HepG2 (cell line): ENCODE measurements around the gene CD151. TPM values are rescaled to one million over a fixed set of nuclear protein-coding genes. Genes with fewer than 3 reads are reported as not detected.
A peak's percentile ranks its signal among the peaks of the same experiment; 100 is the strongest.

ENCODE experiments used
- ATAC-seq: fragments of 200-7000 bp; cut with Tn5 transposase; 3 replicates; pipeline ENCODE4 v1.9.1; 2020; ENCODE audit warnings: mild to moderate bottlenecking, moderate library complexity
- BruUV-seq: library from RNA; stranded (reverse); fragments of 400-500 nt; replicated peaks from 2 replicates; lab custom pipeline; 2021; lab: Mats Ljungman, UMichigan
- CTCF ChIA-PET: fragments of 300-600 bp; formaldehyde crosslinking; extraction: SDS; loops from one replicate; lab custom pipeline; 2021; ENCODE audit warnings: low total read pairs, inconsistent platforms, low intra/inter-chr PET ratio; lab: Yijun Ruan, JAX
- POLR2A ChIA-PET: fragments of 350-600 bp; sonication (Branson Sonifier 250); formaldehyde crosslinking; loops from one replicate; lab custom pipeline; 2020; ENCODE audit warnings: antibody characterized with exemption, inconsistent platforms; lab: Yijun Ruan, JAX
- DNase-seq: peaks from one replicate; pipeline ENCODE4 v3.0.0-alpha.2; 2015; ENCODE audit warnings: low spot score
- FAIRE-seq: peaks from 3 replicates; lab custom pipeline; 2011; peaks lifted over from hg19 to GRCh38; lab: Jason Lieb, UNC
- H2AFZ ChIP-seq: one replicate; pipeline ENCODE4 v1.6.1; 2011; ENCODE audit warnings: low read length, inconsistent platforms
- H3K27ac ChIP-seq: fragments of 300-600 bp; 3 replicates; pipeline ENCODE4 v1.8.0; 2011; ENCODE audit warnings: mixed run types, mild to moderate bottlenecking, mixed read lengths, low read length, inconsistent platforms; ENCODE audit not compliant: insufficient read depth; ENCODE audit errors: extremely low read length
- H3K27me3 ChIP-seq, 2 experiments: fragments of 200-600 bp in 1 of 2; 2 replicates in 1 of 2; 3 replicates in 1 of 2; pipeline versions ENCODE4 v1.6.0 to v1.8.0; 2011; ENCODE audit warnings: low read length in 2 of 2, mild to moderate bottlenecking in 2 of 2, moderate library complexity in 2 of 2, inconsistent platforms in 1 of 2; ENCODE audit not compliant: insufficient read depth in 2 of 2, control insufficient read depth in 1 of 2
- H3K36me3 ChIP-seq, 2 experiments: fragments of 200-600 bp in 1 of 2; replicated peaks in 1 of 2; 2 replicates in 1 of 2; 3 replicates in 1 of 2; pipeline versions ENCODE4 v1.5.1 to v1.8.0; 2011; ENCODE audit warnings: low read length in 2 of 2, inconsistent platforms in 1 of 2; ENCODE audit not compliant: insufficient read depth in 2 of 2, control insufficient read depth in 1 of 2
- H3K4me1 ChIP-seq: 2 replicates; pipeline ENCODE4 v1.5.1; 2012; ENCODE audit warnings: low read length, inconsistent platforms; ENCODE audit not compliant: insufficient read depth
- H3K4me2 ChIP-seq: 2 replicates; pipeline ENCODE4 v1.6.0; 2011; ENCODE audit warnings: low read depth, low read length, inconsistent platforms
- H3K4me3 ChIP-seq, 3 experiments: fragments of 200-600 bp in 1 of 3; sonication (generic), shearing (Covaris generic) in 1 of 3; replicated peaks in 1 of 3; 2 replicates each; pipeline ENCODE4 v1.5.1; 2011 to 2016; ENCODE audit warnings: low read length in 3 of 3, inconsistent platforms in 2 of 3, low read depth in 2 of 3, mild to moderate bottlenecking in 2 of 3, control low read depth in 1 of 3, mixed read lengths in 1 of 3; ENCODE audit not compliant: insufficient read depth in 1 of 3
- H3K79me2 ChIP-seq: one replicate; pipeline ENCODE4 v1.6.1; 2011; ENCODE audit warnings: low read length, inconsistent platforms; ENCODE audit not compliant: insufficient read depth
- H3K9ac ChIP-seq: 2 replicates; pipeline ENCODE4 v1.6.0; 2011; ENCODE audit warnings: mild to moderate bottlenecking, low read depth, low read length, inconsistent platforms; ENCODE audit not compliant: insufficient read depth
- H3K9me3 ChIP-seq: 2 replicates; pipeline ENCODE4 v1.5.1; 2012; ENCODE audit warnings: mild to moderate bottlenecking, low read length
- H4K20me1 ChIP-seq: 2 replicates; pipeline ENCODE4 v1.6.0; 2011; ENCODE audit warnings: inconsistent platforms, mild to moderate bottlenecking, low read length, moderate library complexity; ENCODE audit not compliant: insufficient read depth
- FOXC1 ChIP-seq: sonication (generic); formaldehyde crosslinking; IDR thresholded peaks from 2 replicates; pipeline ENCODE4 v1.8.0; 2022; ENCODE audit warnings: mild to moderate bottlenecking, missing genetic modification reagents, borderline replicate concordance
- KDM2A ChIP-seq: sonication (generic); formaldehyde crosslinking; IDR thresholded peaks from 2 replicates; pipeline ENCODE4 v1.4.0; 2020; ENCODE audit warnings: low read depth, missing genetic modification reagents, borderline replicate concordance
- KMT2B ChIP-seq: IDR thresholded peaks from 2 replicates; pipeline ENCODE4 v1.6.1; 2016; ENCODE audit warnings: missing genetic modification reagents, missing compliant biosample characterization
- NBN ChIP-seq: fragments of 450-650 bp; conservative IDR thresholded peaks from 2 replicates; pipeline ENCODE4 v1.6.1; 2017
- NFKB2 ChIP-seq: sonication (generic); formaldehyde crosslinking; IDR thresholded peaks from 2 replicates; pipeline ENCODE4 v1.4.0; 2020; ENCODE audit warnings: missing genetic modification reagents, borderline replicate concordance
- POLR2AphosphoS5 ChIP-seq: IDR thresholded peaks from 2 replicates; pipeline ENCODE4 v1.6.1; 2012; ENCODE audit warnings: low read depth, low read length
- SSRP1 ChIP-seq: IDR thresholded peaks from 2 replicates; pipeline ENCODE4 v1.6.1; 2016; ENCODE audit warnings: control low read depth
- ZFAT ChIP-seq: sonication (generic); formaldehyde crosslinking; conservative IDR thresholded peaks from 2 replicates; pipeline ENCODE4 v1.8.1; 2023; ENCODE audit warnings: missing genetic modification reagents, inconsistent platforms
- ZNF180 ChIP-seq: sonication (generic); formaldehyde crosslinking; IDR thresholded peaks from 2 replicates; pipeline ENCODE4 v1.4.0; 2020; ENCODE audit warnings: low read depth, missing genetic modification reagents, borderline replicate concordance
- ZNF430 ChIP-seq: sonication (generic); formaldehyde crosslinking; IDR thresholded peaks from 2 replicates; pipeline ENCODE4 v1.9.0; 2021; ENCODE audit warnings: mild to moderate bottlenecking, missing genetic modification reagents
- ZNF451 ChIP-seq: sonication (generic); formaldehyde crosslinking; IDR thresholded peaks from 2 replicates; pipeline ENCODE4 v1.5.0; 2020; ENCODE audit warnings: mild to moderate bottlenecking, missing genetic modification reagents
- ZNF724P ChIP-seq: sonication (generic); formaldehyde crosslinking; IDR thresholded peaks from 2 replicates; pipeline ENCODE4 v1.8.0; 2022; ENCODE audit warnings: missing genetic modification reagents, borderline replicate concordance
- ZNF776 ChIP-seq: sonication (generic); formaldehyde crosslinking; IDR thresholded peaks from 2 replicates; pipeline ENCODE4 v1.4.0; 2020; ENCODE audit warnings: mild to moderate bottlenecking, missing genetic modification reagents
- WGBS: methylation state at CpG from one replicate; pipeline ENCODE4 v1.1.6; 2017; ENCODE audit warnings: low lambda C conversion rate; 5-methylcytosine and 5-hydroxymethylcytosine counted together
- in situ Hi-C: cut with HindIII; loops from 2 replicates; pipeline ENCODE4 v1.10.0; 2017; ENCODE audit warnings: low pct_unique_long_range_greater_than_20kb; ENCODE audit not compliant: extremely low pct_ligation_motif_present
- intact Hi-C: fragments of 100-400 bp; cut with micrococcal nuclease; formaldehyde crosslinking; loops from one replicate; pipeline ENCODE4 v1.10.0; 2022; ENCODE audit not compliant: unreplicated experiment
- polyA plus RNA-seq, 8 experiments: library from polyadenylated mRNA; depleted of rRNA in 3 of 8; stranded (reverse) in 7 of 8; unstranded in 1 of 8; fragments of >200 nt; fragmentation: Illumina TruSeq in 4 of 8; extraction: Trizol in 4 of 8; gene quantifications; 2 replicates each; pipeline versions ENCODE4 v1.2.1 to v1.2.3, GENCODE V29; 2011 to 2016; ENCODE audit warnings: low read depth in 4 of 8, missing spikeins in 1 of 8, mixed read lengths in 1 of 8; ENCODE audit not compliant: insufficient read depth in 1 of 8
- total RNA-seq, 5 experiments: library from RNA; depleted of rRNA; stranded (reverse); fragments of >200 nt; fragmentation: Illumina TruSeq; extraction: Trizol; gene quantifications; 2 replicates each; pipeline ENCODE4 v1.2.3, GENCODE V29; 2016; ENCODE audit warnings: low read depth in 1 of 5
- TF ChIP-seq, protein P1 (sequence below): IDR thresholded peaks from 2 replicates; pipeline ENCODE4 v1.6.1; 2016; ENCODE audit warnings: mild to moderate bottlenecking, missing biosample characterization, missing genetic modification reagents
- TF ChIP-seq, protein P2 (sequence below): sonication (generic); formaldehyde crosslinking; IDR thresholded peaks from 2 replicates; pipeline ENCODE4 v1.4.0; 2020; ENCODE audit warnings: low read depth, mild to moderate bottlenecking, missing genetic modification reagents
- TF ChIP-seq, protein P3 (sequence below), 2 experiments: sonication (generic) in 1 of 2; formaldehyde crosslinking in 1 of 2; IDR thresholded peaks; 2 replicates each; pipeline versions ENCODE4 v1.6.1 to v1.9.0; 2014 to 2022; ENCODE audit warnings: antibody characterized with exemption in 1 of 2, borderline replicate concordance in 1 of 2, inconsistent platforms in 1 of 2, low read depth in 1 of 2, missing genetic modification reagents in 1 of 2

The CD151 gene
- total and polyA plus RNA-seq, 2 of the 13 experiments (the other 11 are each of a cell fraction or from before 2014, with no cell fraction given): 125 to 197 TPM

DNA sequence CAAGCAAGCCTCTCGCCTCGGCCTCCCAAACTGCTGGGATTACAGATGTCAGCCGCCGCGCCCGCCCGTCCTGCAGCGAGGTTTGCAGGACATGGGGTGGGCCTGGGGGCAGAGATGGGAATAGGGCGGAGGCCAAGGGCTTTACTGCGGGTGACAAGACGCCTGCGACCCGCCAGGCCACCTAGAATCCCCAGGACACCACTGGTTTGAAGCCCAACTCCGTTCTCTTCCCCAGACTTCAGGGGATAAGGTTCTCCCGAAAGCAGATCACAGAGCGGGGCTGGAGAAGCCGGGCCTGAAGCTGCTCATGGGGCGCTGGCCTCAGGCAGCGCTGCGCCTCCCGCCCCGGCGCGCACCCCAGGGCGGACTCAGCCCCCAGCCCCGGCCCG, 9.2 kb downstream of the CD151 start:
- Histone ChIP-seq H3K79me2 (peaks cover 27% of the 10 kb centered on the region), H3K9ac (peak overlapping the region; percentile 92), H3K4me3 (peak overlapping the region; percentile 97 to 100 (median 98)), H2AFZ (no peak overlapping the region), H3K4me1 (peaks cover 69% of the 10 kb centered on the region), H3K9me3 (no peaks in the 10 kb centered on the region), H4K20me1 (peaks cover 17% of the 10 kb centered on the region; the same call in 1 of the 2 replicates), H3K27me3 (no peaks in the 10 kb centered on the region), H3K36me3 (peaks cover 6 to 31% of the 10 kb centered on the region in 2 experiments), H3K4me2 (peak overlapping the region; percentile 85), H3K27ac (peak overlapping the region; percentile 83)
- DNase-seq: no peak
- ChIA-PET POLR2A (interaction anchor here (3.2 to 16.1 kb wide), 3 partner anchors 12 to 23 kb away, joined by 39 to 264 read pairs (median 141); partner anchors contain the start of genes CD151, CRACR2B and PNPLA2), CTCF (no interaction called here)
- TSS peak; percentile 86 for BruUV-seq
- in situ Hi-C loops: no loop called here
- 0% methylated on average over 4 of the region's 27 CpGs for WGBS
- intact Hi-C loops: loop anchor here (5.0 kb wide), 1 partner anchor 35 kb away; the partner anchor contains the start of genes PIDD1 and RPLP2
- FAIRE-seq: no peak
- no peak for ATAC-seq
- TF ChIP-seq SSRP1 (CRISPR knock-in tag): peak; percentile 23; the same call in 1 of the 2 replicates
- 0 out of 2 replicates have a peak, but pooled peaks have one; percentile 12 for TF ChIP-seq ZFAT (CRISPR knock-in tag)
- TF ChIP-seq ZNF430 (CRISPR knock-in tag): 0 out of 2 replicates have a peak, but pooled peaks have one; percentile 33
- peak; percentile 77; the same call in 1 of the 2 replicates for TF ChIP-seq KDM2A
- TF ChIP-seq, protein P1, sequence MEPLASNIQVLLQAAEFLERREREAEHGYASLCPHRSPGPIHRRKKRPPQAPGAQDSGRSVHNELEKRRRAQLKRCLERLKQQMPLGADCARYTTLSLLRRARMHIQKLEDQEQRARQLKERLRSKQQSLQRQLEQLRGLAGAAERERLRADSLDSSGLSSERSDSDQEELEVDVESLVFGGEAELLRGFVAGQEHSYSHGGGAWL: no peak
- TF ChIP-seq POLR2AphosphoS5: no peak
- no peak for TF ChIP-seq KMT2B (CRISPR knock-in tag)
- peak; percentile 83; the same call in 1 of the 2 replicates for TF ChIP-seq ZNF180 (CRISPR knock-in tag)
- TF ChIP-seq ZNF724P (CRISPR knock-in tag): peak; percentile 7; the same call in 1 of the 2 replicates
- TF ChIP-seq ZNF776 (CRISPR knock-in tag): no peak
- TF ChIP-seq, protein P2, sequence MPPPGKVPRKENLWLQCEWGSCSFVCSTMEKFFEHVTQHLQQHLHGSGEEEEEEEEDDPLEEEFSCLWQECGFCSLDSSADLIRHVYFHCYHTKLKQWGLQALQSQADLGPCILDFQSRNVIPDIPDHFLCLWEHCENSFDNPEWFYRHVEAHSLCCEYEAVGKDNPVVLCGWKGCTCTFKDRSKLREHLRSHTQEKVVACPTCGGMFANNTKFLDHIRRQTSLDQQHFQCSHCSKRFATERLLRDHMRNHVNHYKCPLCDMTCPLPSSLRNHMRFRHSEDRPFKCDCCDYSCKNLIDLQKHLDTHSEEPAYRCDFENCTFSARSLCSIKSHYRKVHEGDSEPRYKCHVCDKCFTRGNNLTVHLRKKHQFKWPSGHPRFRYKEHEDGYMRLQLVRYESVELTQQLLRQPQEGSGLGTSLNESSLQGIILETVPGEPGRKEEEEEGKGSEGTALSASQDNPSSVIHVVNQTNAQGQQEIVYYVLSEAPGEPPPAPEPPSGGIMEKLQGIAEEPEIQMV (CRISPR knock-in tag): peak; percentile 6; the same call in 1 of the 2 replicates
- no peak for TF ChIP-seq ZNF451
- 0 out of 2 replicates have a peak, but pooled peaks have one; percentile 7 for TF ChIP-seq NFKB2 (CRISPR knock-in tag)
- TF ChIP-seq FOXC1 (CRISPR knock-in tag): no peak
- TF ChIP-seq NBN: no peak
- TF ChIP-seq, protein P3, sequence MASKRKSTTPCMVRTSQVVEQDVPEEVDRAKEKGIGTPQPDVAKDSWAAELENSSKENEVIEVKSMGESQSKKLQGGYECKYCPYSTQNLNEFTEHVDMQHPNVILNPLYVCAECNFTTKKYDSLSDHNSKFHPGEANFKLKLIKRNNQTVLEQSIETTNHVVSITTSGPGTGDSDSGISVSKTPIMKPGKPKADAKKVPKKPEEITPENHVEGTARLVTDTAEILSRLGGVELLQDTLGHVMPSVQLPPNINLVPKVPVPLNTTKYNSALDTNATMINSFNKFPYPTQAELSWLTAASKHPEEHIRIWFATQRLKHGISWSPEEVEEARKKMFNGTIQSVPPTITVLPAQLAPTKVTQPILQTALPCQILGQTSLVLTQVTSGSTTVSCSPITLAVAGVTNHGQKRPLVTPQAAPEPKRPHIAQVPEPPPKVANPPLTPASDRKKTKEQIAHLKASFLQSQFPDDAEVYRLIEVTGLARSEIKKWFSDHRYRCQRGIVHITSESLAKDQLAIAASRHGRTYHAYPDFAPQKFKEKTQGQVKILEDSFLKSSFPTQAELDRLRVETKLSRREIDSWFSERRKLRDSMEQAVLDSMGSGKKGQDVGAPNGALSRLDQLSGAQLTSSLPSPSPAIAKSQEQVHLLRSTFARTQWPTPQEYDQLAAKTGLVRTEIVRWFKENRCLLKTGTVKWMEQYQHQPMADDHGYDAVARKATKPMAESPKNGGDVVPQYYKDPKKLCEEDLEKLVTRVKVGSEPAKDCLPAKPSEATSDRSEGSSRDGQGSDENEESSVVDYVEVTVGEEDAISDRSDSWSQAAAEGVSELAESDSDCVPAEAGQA (IDR thresholded peaks at IDR 0.05; ENCODE audit: low read depth): no peak
- TF ChIP-seq, protein P3 (CRISPR knock-in tag; IDR thresholded peaks at IDR 0.05; ENCODE audit: borderline replicate concordance): peak; percentile 60; the same call in 1 of the 2 replicates
